ENCODE results near the gene CPM. TPM values are rescaled to one million over a fixed set of nuclear protein-coding genes. Genes with fewer than 3 reads are reported as not detected.

CPM gene
- total and polyA plus RNA-seq, 10 donors = 3.5 to 189 (median 52.5) TPM

DNA sequence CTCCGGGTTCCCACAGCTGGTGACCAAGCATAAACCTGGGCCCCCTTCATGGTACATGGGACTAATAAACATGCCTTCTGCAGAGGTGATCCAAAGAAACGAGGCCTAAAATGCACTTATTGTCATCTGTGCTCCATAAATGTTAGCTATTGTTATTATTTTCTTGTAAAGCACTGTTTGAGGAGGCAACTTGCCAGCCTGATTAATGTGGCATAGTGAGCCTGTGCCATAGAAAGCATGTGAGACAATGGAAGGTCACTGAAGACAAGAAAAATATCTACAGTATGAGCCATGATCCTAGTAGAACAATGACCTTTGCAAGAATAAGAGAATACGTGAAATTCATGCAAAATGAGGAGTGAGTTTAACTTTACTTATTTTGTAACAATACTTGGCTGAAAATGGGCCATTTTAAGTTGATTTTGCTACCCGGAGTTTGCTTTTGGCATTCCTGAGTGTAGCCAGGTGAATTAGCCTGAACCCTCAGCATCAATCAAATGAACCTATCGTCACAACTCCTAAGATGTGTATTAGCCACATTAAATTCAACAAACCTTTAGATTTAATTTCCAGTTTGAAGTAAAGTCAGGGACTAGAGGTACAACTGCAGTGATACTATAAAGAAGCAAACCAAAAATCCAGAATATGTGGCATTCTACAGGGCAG, 52.2 kb downstream of the CPM start:
- no peak for DNase-seq
- H3K4me3 ChIP-seq = no peak overlapping the region
- intact Hi-C loops (cut with DNase I; ENCODE audit: low total_unique reads) = no loop called here
- H3K27ac ChIP-seq = no peak overlapping the region
- H3K4me1 ChIP-seq = peaks cover 0 to 6% (median 0%) of the 10 kb centered on the region in 6 donors
- WGBS, 5 donors = 88 to 93% (median 91%) methylated on average over 5 of the region's 5 CpGs
- TF ChIP-seq POLR2A (IDR thresholded peaks at IDR 0.05) (no peak), POLR2AphosphoS5 (IDR thresholded peaks at IDR 0.05) (no peak)
- TF ChIP-seq, protein P1, sequence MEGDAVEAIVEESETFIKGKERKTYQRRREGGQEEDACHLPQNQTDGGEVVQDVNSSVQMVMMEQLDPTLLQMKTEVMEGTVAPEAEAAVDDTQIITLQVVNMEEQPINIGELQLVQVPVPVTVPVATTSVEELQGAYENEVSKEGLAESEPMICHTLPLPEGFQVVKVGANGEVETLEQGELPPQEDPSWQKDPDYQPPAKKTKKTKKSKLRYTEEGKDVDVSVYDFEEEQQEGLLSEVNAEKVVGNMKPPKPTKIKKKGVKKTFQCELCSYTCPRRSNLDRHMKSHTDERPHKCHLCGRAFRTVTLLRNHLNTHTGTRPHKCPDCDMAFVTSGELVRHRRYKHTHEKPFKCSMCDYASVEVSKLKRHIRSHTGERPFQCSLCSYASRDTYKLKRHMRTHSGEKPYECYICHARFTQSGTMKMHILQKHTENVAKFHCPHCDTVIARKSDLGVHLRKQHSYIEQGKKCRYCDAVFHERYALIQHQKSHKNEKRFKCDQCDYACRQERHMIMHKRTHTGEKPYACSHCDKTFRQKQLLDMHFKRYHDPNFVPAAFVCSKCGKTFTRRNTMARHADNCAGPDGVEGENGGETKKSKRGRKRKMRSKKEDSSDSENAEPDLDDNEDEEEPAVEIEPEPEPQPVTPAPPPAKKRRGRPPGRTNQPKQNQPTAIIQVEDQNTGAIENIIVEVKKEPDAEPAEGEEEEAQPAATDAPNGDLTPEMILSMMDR (IDR thresholded peaks at IDR 0.05 in 8 of 11, conservative IDR thresholded peaks at IDR 0.05 in 3 of 11) = no peak
- H3K9me3 ChIP-seq = peaks cover 0 to 9% (median 0%) of the 10 kb centered on the region in 8 donors
- no peaks in the 10 kb centered on the region for H3K27me3 ChIP-seq (replicated peaks in 1 of 7)
- H3K36me3 ChIP-seq = peaks cover 0 to 47% (median 2%) of the 10 kb centered on the region in 6 donors

- Histone ChIP-seq H3K9me3 (peaks cover 0 to 9% (median 0%) of the 10 kb centered on the region in 8 donors), H3K4me3 (no peak overlapping the region), H3K36me3 (peaks cover 0 to 39% (median 0%) of the 10 kb centered on the region in 6 donors), H3K27ac (no peak overlapping the region), H3K4me1 (peaks cover 0 to 6% (median 0%) of the 10 kb centered on the region in 6 donors), H3K27me3 (replicated peaks in 1 of 7) (no peaks in the 10 kb centered on the region)
- WGBS, 5 donors = 91 to 99% (median 95%) methylated on average over 4 of the region's 4 CpGs
- TF ChIP-seq, protein P1 (IDR thresholded peaks at IDR 0.05 in 8 of 11, conservative IDR thresholded peaks at IDR 0.05 in 3 of 11) = no peak
- TF ChIP-seq POLR2AphosphoS5 (IDR thresholded peaks at IDR 0.05) (no peak), POLR2A (IDR thresholded peaks at IDR 0.05) (no peak)
- intact Hi-C loops (cut with DNase I; ENCODE audit: low total_unique reads) = no loop called here
- no peak for DNase-seq
These were observed 54.1 kb downstream of the CPM start for GRCh38 chr12:68878846-68879245.

- Histone ChIP-seq H3K4me1 (peaks cover 0 to 6% (median 0%) of the 10 kb centered on the region in 6 donors), H3K9me3 (peaks cover 0 to 9% (median 0%) of the 10 kb centered on the region in 8 donors), H3K4me3 (no peak overlapping the region), H3K27me3 (replicated peaks in 1 of 7) (no peaks in the 10 kb centered on the region), H3K36me3 (peaks cover 0 to 36% (median 0%) of the 10 kb centered on the region in 6 donors), H3K27ac (no peak overlapping the region)
- 86 to 98% (median 94%) methylated on average over 4 of the region's 4 CpGs for WGBS, 5 donors
- DNase-seq = no peak
- no peak for TF ChIP-seq POLR2AphosphoS5 (IDR thresholded peaks at IDR 0.05)
- TF ChIP-seq, protein P1 (IDR thresholded peaks at IDR 0.05 in 8 of 11, conservative IDR thresholded peaks at IDR 0.05 in 3 of 11) = no peak
- no peak for TF ChIP-seq POLR2A (IDR thresholded peaks at IDR 0.05)
- intact Hi-C loops (cut with DNase I; ENCODE audit: low total_unique reads) = no loop called here
These were observed 54.7 kb downstream of the CPM start for GRCh38 chr12:68878283-68878682.

GRCh38 chr12:68877583-68877982, 55.4 kb downstream of the CPM start:
- no peak for DNase-seq
- Histone ChIP-seq H3K4me1 (peaks cover 0 to 6% (median 0%) of the 10 kb centered on the region in 6 donors), H3K4me3 (no peak overlapping the region), H3K36me3 (peaks cover 0 to 29% (median 0%) of the 10 kb centered on the region in 6 donors), H3K9me3 (peaks cover 0 to 9% (median 0%) of the 10 kb centered on the region in 8 donors), H3K27me3 (replicated peaks in 1 of 7) (no peaks in the 10 kb centered on the region), H3K27ac (no peak overlapping the region)
- no peak for TF ChIP-seq POLR2A (IDR thresholded peaks at IDR 0.05)
- TF ChIP-seq, protein P1 (IDR thresholded peaks at IDR 0.05 in 8 of 11, conservative IDR thresholded peaks at IDR 0.05 in 3 of 11) = no peak
- no peak for TF ChIP-seq POLR2AphosphoS5 (IDR thresholded peaks at IDR 0.05)
- intact Hi-C loops (cut with DNase I; ENCODE audit: low total_unique reads) = no loop called here
- WGBS, 5 donors = 93 to 98% (median 95%) methylated on average over 4 of the region's 4 CpGs
